Testis (tissue), 3 donors: ENCODE data around the gene GABARAP. TPM values are rescaled to one million over a fixed set of nuclear protein-coding genes. Genes with fewer than 3 reads are reported as not detected.

ENCODE experiments used
- DNase-seq: peaks from one replicate; pipeline ENCODE4 v3.0.0-alpha.2; 2019
- H3K27ac ChIP-seq, 2 donors: fragments of 200-600 bp; sonication (generic); one replicate each; pipeline ENCODE4 v1.5.1; 2019
- H3K27me3 ChIP-seq: fragments of 200-600 bp; sonication (generic); one replicate; pipeline ENCODE4 v1.5.1; 2019
- H3K36me3 ChIP-seq: fragments of 200-600 bp; sonication (generic); one replicate; pipeline ENCODE4 v1.5.1; 2017; ENCODE audit warnings: low read depth; ENCODE audit errors: missing control alignments
- H3K4me1 ChIP-seq: fragments of 200-600 bp; sonication (generic); one replicate; pipeline ENCODE4 v1.5.1; 2019
- H3K4me3 ChIP-seq, 2 donors: fragments of 200-600 bp; sonication (generic); one replicate each; pipeline ENCODE4 v1.5.1; 2017 to 2019
- H3K9me3 ChIP-seq: fragments of 200-600 bp; sonication (generic); one replicate; pipeline ENCODE4 v1.5.1; 2017
- POLR2A ChIP-seq: fragments of 450-650 bp; IDR thresholded peaks from one replicate; pipeline ENCODE4 v1.6.1; 2017; ENCODE audit warnings: antibody characterized with exemption, mild to moderate bottlenecking, moderate library complexity
- WGBS, 2 donors: methylation state at CpG; one replicate each; pipeline ENCODE4 v1.1.5; 2018; 5-methylcytosine and 5-hydroxymethylcytosine counted together
- intact Hi-C: fragments of 100-400 bp; cut with DNase I; formaldehyde crosslinking; loops from one replicate; pipeline ENCODE4 v1.15.1; 2023; ENCODE audit warnings: low total_unique reads
- polyA plus RNA-seq: library from polyadenylated mRNA; stranded (reverse); fragments of 350-450 nt; fragmentation: Illumina TruSeq; extraction: RNeasy Lipid Tissue Mini Kit (QIAGEN cat#74804); gene quantifications from one replicate; pipeline ENCODE4 v1.2.3, GENCODE V29; 2014; ENCODE audit warnings: low read depth, low replicate concordance; ENCODE audit not compliant: insufficient read depth
- total RNA-seq, 2 donors: library from RNA; depleted of rRNA; stranded (reverse); fragments of >200 nt; gene quantifications; one replicate each; pipeline ENCODE4 v1.2.3, GENCODE V29; 2016
- TF ChIP-seq, protein P1 (sequence below), 3 experiments: fragments of 450-650 bp in 2 of 3; fragments of 200-600 bp in 1 of 3; sonication (generic) in 1 of 3; IDR thresholded peaks; one replicate each; pipeline ENCODE4 v1.5.1; 2016 to 2019; ENCODE audit warnings: antibody characterized with exemption in 3 of 3, mild to moderate bottlenecking in 2 of 3, moderate library complexity in 1 of 3

The GABARAP gene
- total and polyA plus RNA-seq, 3 donors from 2014 or later = 521 to 1,171 (median 683) TPM

DNA sequence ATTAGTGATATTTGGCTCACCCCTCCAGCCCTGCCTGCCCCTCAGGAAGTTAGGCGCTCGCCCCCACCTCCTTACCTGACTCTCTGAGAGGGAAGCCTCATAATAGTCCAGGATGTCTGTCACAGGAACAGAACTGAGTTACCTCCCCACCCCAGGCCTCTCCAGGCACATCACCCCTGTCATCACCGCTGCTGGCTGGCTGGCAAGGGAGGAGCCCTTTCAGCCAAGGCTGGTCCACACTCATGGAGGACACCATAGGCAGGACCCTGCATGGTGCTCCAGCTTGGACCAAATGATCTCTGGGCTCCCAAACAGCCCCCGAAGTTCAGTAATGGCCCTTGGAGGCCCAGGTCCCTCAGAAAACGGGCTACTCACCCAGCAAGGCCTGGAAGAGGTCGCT, 24.1 kb downstream of the GABARAP start:
- WGBS, 2 donors = 66 to 72% methylated on average over 5 to 6 of the region's 6 CpGs
- Histone ChIP-seq H3K9me3 (no peaks in the 10 kb centered on the region), H3K4me1 (peaks cover 38% of the 10 kb centered on the region), H3K4me3 (no peak overlapping the region), H3K27me3 (no peaks in the 10 kb centered on the region), H3K36me3 (no peaks in the 10 kb centered on the region), H3K27ac (peak overlapping the region in 1 of 2 donors; percentile 82)
- no peak for DNase-seq
- intact Hi-C loops = no loop called here
- TF ChIP-seq, protein P1, sequence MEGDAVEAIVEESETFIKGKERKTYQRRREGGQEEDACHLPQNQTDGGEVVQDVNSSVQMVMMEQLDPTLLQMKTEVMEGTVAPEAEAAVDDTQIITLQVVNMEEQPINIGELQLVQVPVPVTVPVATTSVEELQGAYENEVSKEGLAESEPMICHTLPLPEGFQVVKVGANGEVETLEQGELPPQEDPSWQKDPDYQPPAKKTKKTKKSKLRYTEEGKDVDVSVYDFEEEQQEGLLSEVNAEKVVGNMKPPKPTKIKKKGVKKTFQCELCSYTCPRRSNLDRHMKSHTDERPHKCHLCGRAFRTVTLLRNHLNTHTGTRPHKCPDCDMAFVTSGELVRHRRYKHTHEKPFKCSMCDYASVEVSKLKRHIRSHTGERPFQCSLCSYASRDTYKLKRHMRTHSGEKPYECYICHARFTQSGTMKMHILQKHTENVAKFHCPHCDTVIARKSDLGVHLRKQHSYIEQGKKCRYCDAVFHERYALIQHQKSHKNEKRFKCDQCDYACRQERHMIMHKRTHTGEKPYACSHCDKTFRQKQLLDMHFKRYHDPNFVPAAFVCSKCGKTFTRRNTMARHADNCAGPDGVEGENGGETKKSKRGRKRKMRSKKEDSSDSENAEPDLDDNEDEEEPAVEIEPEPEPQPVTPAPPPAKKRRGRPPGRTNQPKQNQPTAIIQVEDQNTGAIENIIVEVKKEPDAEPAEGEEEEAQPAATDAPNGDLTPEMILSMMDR (IDR thresholded peaks at IDR 0.05) = no peak
- no peak for TF ChIP-seq POLR2A

DNA sequence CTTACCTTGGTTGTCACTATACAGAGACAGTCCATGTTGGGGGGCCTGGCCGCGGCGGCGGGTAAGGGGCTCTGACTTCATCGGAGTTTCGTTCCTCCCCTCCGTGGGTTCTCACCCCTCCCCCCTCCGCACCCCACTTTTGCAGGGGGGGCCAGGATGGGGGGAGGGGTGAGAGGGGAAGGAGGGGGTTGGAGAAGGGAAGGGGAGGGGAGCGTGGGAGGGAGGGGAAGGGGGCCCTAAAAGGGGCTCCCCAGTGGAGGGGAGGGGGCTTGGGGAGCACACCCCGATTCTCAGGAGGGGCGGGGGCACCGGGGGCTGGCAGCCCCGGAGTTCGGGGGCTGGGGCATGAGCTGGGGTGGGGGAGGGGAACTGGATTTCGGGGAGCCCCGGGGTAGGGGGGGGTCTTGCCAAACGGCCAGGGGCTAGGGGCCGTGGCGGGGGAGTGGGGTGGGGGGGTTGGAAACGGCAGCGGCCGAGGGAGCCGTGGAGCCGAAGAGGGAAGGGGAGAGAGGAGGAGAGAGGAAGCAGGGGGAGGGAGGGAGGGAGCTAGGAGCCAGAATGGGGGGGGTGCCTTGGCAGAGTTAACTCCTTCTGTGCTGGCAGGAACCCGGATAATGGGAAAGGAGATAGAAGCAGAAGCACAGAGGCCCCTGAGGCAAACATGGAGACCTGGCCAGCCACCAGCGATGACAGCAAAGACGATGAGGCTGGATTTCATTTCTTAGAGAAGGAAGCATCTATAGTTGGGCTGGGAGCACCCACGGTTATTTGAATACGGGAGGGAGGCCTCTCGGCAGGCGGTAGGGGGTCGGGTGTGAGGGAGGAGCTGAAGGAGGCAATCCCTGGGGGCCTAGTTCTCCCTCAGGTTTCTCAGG, 24.9 kb downstream of the GABARAP start:
- 11 to 25% methylated on average over 20 to 30 of the region's 32 CpGs for WGBS, 2 donors
- peak overlapping the region; percentile 70 to 82 for H3K27ac ChIP-seq
- intact Hi-C loops = no loop called here
- TF ChIP-seq POLR2A = no peak
- TF ChIP-seq, protein P1 (IDR thresholded peaks at IDR 0.05) = no peak
- no peaks in the 10 kb centered on the region for H3K27me3 ChIP-seq
- no peaks in the 10 kb centered on the region for H3K36me3 ChIP-seq
- peak overlapping the region; percentile 26 to 45 for H3K4me3 ChIP-seq
- H3K9me3 ChIP-seq = no peaks in the 10 kb centered on the region
- H3K4me1 ChIP-seq = peaks cover 38% of the 10 kb centered on the region
- DNase-seq = peak; percentile 54

DNA sequence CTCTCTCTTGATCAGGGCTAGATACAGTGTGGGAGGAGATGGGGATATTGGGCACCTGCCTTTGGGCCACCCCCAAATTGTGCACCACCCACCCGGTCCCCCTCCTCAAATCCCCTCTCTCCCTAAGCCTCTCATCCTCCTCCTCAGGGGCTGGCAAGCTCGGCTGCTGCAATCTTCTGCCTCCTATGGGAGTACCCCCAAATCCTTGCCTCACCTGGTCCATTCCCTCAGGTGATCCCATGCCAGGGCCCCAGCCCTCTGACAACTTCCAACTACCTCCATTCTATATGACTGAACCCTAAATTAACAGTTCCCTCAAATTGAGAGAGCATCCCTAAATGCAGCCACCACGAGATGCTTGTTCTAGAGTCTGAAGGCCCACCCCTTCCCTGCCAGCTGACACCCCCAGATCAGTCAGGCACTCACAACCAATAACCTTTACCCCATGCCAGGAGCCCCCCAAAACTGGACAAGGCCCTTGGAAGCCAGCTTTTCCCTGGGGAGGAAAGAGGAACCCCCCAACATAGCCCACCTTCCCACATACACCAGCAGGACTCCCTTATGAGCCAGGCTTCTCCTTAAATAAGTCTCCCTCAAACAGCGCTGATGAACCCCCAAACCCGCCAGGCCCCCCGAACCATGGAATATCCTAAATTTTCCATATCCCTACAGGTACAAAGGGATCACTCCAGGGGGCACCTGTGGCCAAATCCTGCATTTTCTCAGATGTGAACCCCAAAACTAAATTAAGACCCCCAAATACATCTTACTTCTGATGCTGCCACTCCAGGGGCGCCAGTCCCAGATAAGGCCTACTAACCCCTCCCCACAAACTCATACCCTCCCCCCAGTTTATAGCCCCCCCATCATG, 25.8 kb downstream of the GABARAP start:
- Histone ChIP-seq H3K4me1 (peaks cover 38% of the 10 kb centered on the region), H3K36me3 (no peaks in the 10 kb centered on the region), H3K9me3 (no peaks in the 10 kb centered on the region), H3K27me3 (no peaks in the 10 kb centered on the region), H3K4me3 (peak overlapping the region; percentile 26 to 45), H3K27ac (peak overlapping the region; percentile 70 to 82)
- WGBS, 2 donors = 21 to 48% methylated on average over 7 of the region's 7 CpGs
- no peak for DNase-seq
- intact Hi-C loops = no loop called here
- no peak for TF ChIP-seq POLR2A

DNA sequence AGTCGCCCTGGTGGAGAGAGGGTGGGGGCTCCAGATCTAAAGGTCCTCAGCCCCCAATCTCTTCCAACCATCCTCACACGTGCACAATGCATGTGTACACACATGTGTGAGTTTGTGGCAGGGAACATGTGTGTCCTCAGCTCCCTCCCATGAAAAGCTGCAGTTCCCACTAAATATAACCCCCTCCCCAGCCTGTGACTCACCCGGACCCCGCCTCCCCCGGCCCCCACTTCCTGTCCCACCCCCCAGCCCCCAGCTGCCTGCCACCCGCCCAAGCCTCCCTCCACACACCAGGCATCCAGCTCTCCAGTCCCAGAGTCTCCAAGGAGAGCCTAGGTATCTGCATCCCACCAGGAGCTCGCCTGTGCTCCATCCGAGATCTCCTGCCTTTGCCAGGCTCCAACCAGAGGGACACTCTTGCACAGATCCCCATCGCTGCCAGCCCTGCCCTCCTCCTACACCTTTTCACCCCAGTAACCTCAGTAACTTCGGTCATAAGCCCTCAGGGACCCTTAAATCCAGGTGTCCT, 26.5 kb downstream of the GABARAP start:
- no peaks in the 10 kb centered on the region for H3K9me3 ChIP-seq
- TF ChIP-seq POLR2A = no peak
- TF ChIP-seq, protein P1 (IDR thresholded peaks at IDR 0.05) = no peak
- no peaks in the 10 kb centered on the region for H3K27me3 ChIP-seq
- H3K4me3 ChIP-seq = no peak overlapping the region
- no peak overlapping the region for H3K27ac ChIP-seq
- peaks cover 33% of the 10 kb centered on the region for H3K4me1 ChIP-seq
- H3K36me3 ChIP-seq = no peaks in the 10 kb centered on the region
- WGBS, 2 donors = 32 to 40% methylated on average over 6 to 10 of the region's 10 CpGs
- no peak for DNase-seq
- intact Hi-C loops = no loop called here

DNA sequence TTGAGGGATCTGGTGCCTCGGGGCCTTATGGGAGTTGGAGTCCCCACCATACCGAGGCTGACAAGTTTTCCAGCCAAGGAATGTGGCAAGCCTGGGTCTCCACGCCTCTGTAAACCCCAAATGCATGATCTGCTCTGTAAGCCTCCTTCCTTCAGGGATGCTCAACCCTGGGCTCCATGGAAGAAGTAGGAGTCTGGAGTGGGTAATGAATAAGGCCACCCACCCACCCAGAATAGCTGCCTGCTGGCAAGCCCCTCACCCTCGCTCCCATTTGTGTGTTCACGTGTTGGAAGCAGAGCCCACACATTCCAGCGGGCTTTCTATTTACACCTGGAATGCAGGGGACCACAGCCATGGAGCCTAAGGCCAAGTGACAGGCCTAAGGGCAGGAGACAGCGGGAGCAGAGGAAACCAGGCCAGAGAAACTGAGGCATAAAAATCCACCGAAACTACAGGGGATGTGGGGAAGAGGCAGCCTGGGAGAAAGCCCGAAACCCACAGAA, 27.1 kb downstream of the GABARAP start:
- no peaks in the 10 kb centered on the region for H3K36me3 ChIP-seq
- peak overlapping the region in 1 of 2 donors; percentile 64 for H3K4me3 ChIP-seq
- no peak for DNase-seq
- peaks cover 29% of the 10 kb centered on the region for H3K4me1 ChIP-seq
- peak overlapping the region; percentile 51 to 53 for H3K27ac ChIP-seq
- no peak for TF ChIP-seq POLR2A
- TF ChIP-seq, protein P1 (IDR thresholded peaks at IDR 0.05) = no peak
- H3K9me3 ChIP-seq = no peaks in the 10 kb centered on the region
- 17 to 39% methylated on average over 6 to 9 of the region's 9 CpGs for WGBS, 2 donors
- H3K27me3 ChIP-seq = no peaks in the 10 kb centered on the region
- intact Hi-C loops = no loop called here
